HEK293T (cell line): ENCODE measurements around the gene FBN2.
A peak's percentile ranks its signal among the peaks of the same experiment; 100 is the strongest.

Source experiments
- CTCF ChIA-PET: fragments of 350-600 bp; formaldehyde crosslinking; extraction: SDS; loops from one replicate; lab custom pipeline; 2021; ENCODE audit warnings: antibody characterized with exemption, inconsistent platforms; lab: Yijun Ruan, JAX
- POLR2A ChIA-PET: fragments of 350-600 bp; formaldehyde crosslinking; extraction: SDS; loops from one replicate; lab custom pipeline; 2020; ENCODE audit warnings: antibody characterized with exemption, inconsistent platforms; lab: Yijun Ruan, JAX
- DNase-seq: peaks from one replicate; pipeline ENCODE4 v3.0.0; 2012; ENCODE audit warnings: mixed read lengths; ENCODE audit errors: extremely low spot score
- ARNT ChIP-seq: fragments of 450-650 bp; IDR thresholded peaks from 2 replicates; pipeline ENCODE4 v1.6.1; 2017; ENCODE audit warnings: mild to moderate bottlenecking
- BHLHE40 ChIP-seq: fragments of 450-650 bp; IDR thresholded peaks from 2 replicates; pipeline ENCODE4 v1.6.1; 2016; ENCODE audit warnings: mild to moderate bottlenecking, moderate library complexity, borderline replicate concordance
- CTBP1 ChIP-seq: fragments of 450-650 bp; IDR thresholded peaks from 2 replicates; pipeline ENCODE4 v1.6.1; 2016; ENCODE audit warnings: borderline replicate concordance
- ELF4 ChIP-seq: fragments of 450-650 bp; IDR thresholded peaks from 2 replicates; pipeline ENCODE4 v1.6.1; 2017; ENCODE audit warnings: antibody characterized with exemption
- FOXA1 ChIP-seq: fragments of 450-650 bp; IDR thresholded peaks from 2 replicates; pipeline ENCODE4 v1.6.1; 2016; ENCODE audit warnings: mild to moderate bottlenecking
- FOXK2 ChIP-seq: fragments of 450-650 bp; IDR thresholded peaks from 2 replicates; pipeline ENCODE4 v1.6.1; 2016; ENCODE audit warnings: mild to moderate bottlenecking
- FOXM1 ChIP-seq: fragments of 450-650 bp; IDR thresholded peaks from 2 replicates; pipeline ENCODE4 v1.6.1; 2017; ENCODE audit warnings: mild to moderate bottlenecking, borderline replicate concordance
- HDGF ChIP-seq: fragments of 450-650 bp; IDR thresholded peaks from 2 replicates; pipeline ENCODE4 v1.6.1; 2017; ENCODE audit warnings: antibody characterized with exemption, borderline replicate concordance
- L3MBTL2 ChIP-seq: fragments of 450-650 bp; conservative IDR thresholded peaks from 2 replicates; pipeline ENCODE4 v1.6.1; 2016; ENCODE audit warnings: mild to moderate bottlenecking
- LEF1 ChIP-seq: fragments of 450-650 bp; IDR thresholded peaks from 2 replicates; pipeline ENCODE4 v1.6.1; 2017; ENCODE audit warnings: mild to moderate bottlenecking, borderline replicate concordance
- NFRKB ChIP-seq: fragments of 450-650 bp; IDR thresholded peaks from 2 replicates; pipeline ENCODE4 v1.6.1; 2016; ENCODE audit warnings: mild to moderate bottlenecking, moderate library complexity
- PKNOX1 ChIP-seq: fragments of 450-650 bp; IDR thresholded peaks from 2 replicates; pipeline ENCODE4 v1.6.1; 2016
- SP1 ChIP-seq: fragments of 450-650 bp; IDR thresholded peaks from 2 replicates; pipeline ENCODE4 v1.6.1; 2017
- SUZ12 ChIP-seq: fragments of 450-650 bp; IDR thresholded peaks from 2 replicates; pipeline ENCODE4 v1.6.1; 2016; ENCODE audit warnings: mild to moderate bottlenecking
- TARDBP ChIP-seq: fragments of 450-650 bp; IDR thresholded peaks from 2 replicates; pipeline ENCODE4 v1.6.1; 2016
- ZNF384 ChIP-seq: fragments of 450-650 bp; IDR thresholded peaks from 2 replicates; pipeline ENCODE4 v1.6.1; 2016

Gene FBN2

GRCh38 chr5:128384068-128384467, 154.0 kb downstream of the FBN2 start:
- TF ChIP-seq NFRKB: no peak
- no peak for TF ChIP-seq FOXK2
- ChIA-PET POLR2A (no interaction called here), CTCF (no interaction called here)
- no peak for DNase-seq

- CTCF ChIA-PET: no interaction called here
- DNase-seq: peak; percentile 27
- POLR2A ChIA-PET: no interaction called here
- peak; percentile 86 for TF ChIP-seq PKNOX1
- no peak for TF ChIP-seq SUZ12
These were observed 157.7 kb downstream of the FBN2 start for GRCh38 chr5:128380337-128380736.

GRCh38 chr5:128378632-128379031, 159.4 kb downstream of the FBN2 start:
- TF ChIP-seq FOXK2: no peak
- no peak for TF ChIP-seq SP1
- TF ChIP-seq BHLHE40: no peak
- no peak for TF ChIP-seq ARNT
- TF ChIP-seq PKNOX1: no peak
- no peak for TF ChIP-seq SUZ12
- TF ChIP-seq ELF4: no peak
- TF ChIP-seq FOXA1: no peak
- TF ChIP-seq HDGF: no peak
- TF ChIP-seq LEF1: no peak
- TF ChIP-seq NFRKB: no peak
- no peak for TF ChIP-seq FOXM1
- TF ChIP-seq TARDBP: no peak
- TF ChIP-seq CTBP1: no peak
- no peak for TF ChIP-seq ZNF384
- TF ChIP-seq L3MBTL2: no peak
- no peak for DNase-seq
- POLR2A ChIA-PET: no interaction called here
- CTCF ChIA-PET: interaction anchor here (0.6 kb wide), 1 partner anchor 1523 kb away, joined by 4 read pairs; no protein-coding TSS in a partner anchor

GRCh38 chr5:128378196-128378595, 159.8 kb downstream of the FBN2 start:
- TF ChIP-seq ELF4 (no peak), NFRKB (no peak), SP1 (no peak), FOXM1 (no peak), TARDBP (no peak), ZNF384 (no peak), L3MBTL2 (no peak), HDGF (no peak)
- ChIA-PET CTCF (interaction anchor here (0.6 kb wide), 1 partner anchor 1523 kb away, joined by 4 read pairs; no protein-coding TSS in a partner anchor), POLR2A (no interaction called here)
- no peak for DNase-seq

- DNase-seq: no peak
- CTCF ChIA-PET: no interaction called here
- POLR2A ChIA-PET: no interaction called here
- no peak for TF ChIP-seq TARDBP
- no peak for TF ChIP-seq L3MBTL2
- TF ChIP-seq CTBP1: no peak
- TF ChIP-seq FOXM1: no peak
- no peak for TF ChIP-seq FOXK2
- TF ChIP-seq ARNT: no peak
- no peak for TF ChIP-seq PKNOX1
- no peak for TF ChIP-seq SP1
- no peak for TF ChIP-seq ELF4
- TF ChIP-seq HDGF: no peak
- no peak for TF ChIP-seq LEF1
- no peak for TF ChIP-seq NFRKB
- no peak for TF ChIP-seq ZNF384
- TF ChIP-seq SUZ12: no peak
- TF ChIP-seq FOXA1: no peak
- TF ChIP-seq BHLHE40: no peak
These were observed 161.5 kb downstream of the FBN2 start for GRCh38 chr5:128376577-128376976.

GRCh38 chr5:128366147-128366546, 171.9 kb downstream of the FBN2 start:
- DNase-seq: no peak
- CTCF ChIA-PET: no interaction called here
- TF ChIP-seq LEF1 (no peak), BHLHE40 (no peak), FOXK2 (no peak), NFRKB (no peak), HDGF (no peak), CTBP1 (no peak), ARNT (no peak), ZNF384 (no peak), ELF4 (no peak), SP1 (no peak), FOXA1 (no peak), L3MBTL2 (no peak), TARDBP (no peak), PKNOX1 (no peak), SUZ12 (no peak)
- POLR2A ChIA-PET: no interaction called here
